Cardiac septum (tissue), 1 donor: ENCODE measurements around the gene BCAR1. TPM values are rescaled to one million over a fixed set of nuclear protein-coding genes. Genes with fewer than 3 reads are reported as not detected.
A peak's percentile ranks its signal among the peaks of the same experiment; 100 is the strongest.

ENCODE experiments used
- DNase-seq: peaks from one replicate; pipeline ENCODE4 v3.0.0-alpha.2; 2020; ENCODE audit warnings: low spot score
- intact Hi-C: fragments of 100-400 bp; cut with DNase I; formaldehyde crosslinking; loops from one replicate; pipeline ENCODE4 v1.14.0; 2022
- total RNA-seq: library from RNA; stranded (reverse); fragmentation: NEBNext Ultra II Directional; extraction: Animal tissue kit (Norgen Biotek cat#: 25700); gene quantifications from one replicate; pipeline ENCODE4 v1.2.1, GENCODE V29; 2021
- donor health status: DM: no; HTN: no; CAD: no.

BCAR1 gene
- total RNA-seq, 1 donor from 2014 or later, result 80.3 TPM

DNA sequence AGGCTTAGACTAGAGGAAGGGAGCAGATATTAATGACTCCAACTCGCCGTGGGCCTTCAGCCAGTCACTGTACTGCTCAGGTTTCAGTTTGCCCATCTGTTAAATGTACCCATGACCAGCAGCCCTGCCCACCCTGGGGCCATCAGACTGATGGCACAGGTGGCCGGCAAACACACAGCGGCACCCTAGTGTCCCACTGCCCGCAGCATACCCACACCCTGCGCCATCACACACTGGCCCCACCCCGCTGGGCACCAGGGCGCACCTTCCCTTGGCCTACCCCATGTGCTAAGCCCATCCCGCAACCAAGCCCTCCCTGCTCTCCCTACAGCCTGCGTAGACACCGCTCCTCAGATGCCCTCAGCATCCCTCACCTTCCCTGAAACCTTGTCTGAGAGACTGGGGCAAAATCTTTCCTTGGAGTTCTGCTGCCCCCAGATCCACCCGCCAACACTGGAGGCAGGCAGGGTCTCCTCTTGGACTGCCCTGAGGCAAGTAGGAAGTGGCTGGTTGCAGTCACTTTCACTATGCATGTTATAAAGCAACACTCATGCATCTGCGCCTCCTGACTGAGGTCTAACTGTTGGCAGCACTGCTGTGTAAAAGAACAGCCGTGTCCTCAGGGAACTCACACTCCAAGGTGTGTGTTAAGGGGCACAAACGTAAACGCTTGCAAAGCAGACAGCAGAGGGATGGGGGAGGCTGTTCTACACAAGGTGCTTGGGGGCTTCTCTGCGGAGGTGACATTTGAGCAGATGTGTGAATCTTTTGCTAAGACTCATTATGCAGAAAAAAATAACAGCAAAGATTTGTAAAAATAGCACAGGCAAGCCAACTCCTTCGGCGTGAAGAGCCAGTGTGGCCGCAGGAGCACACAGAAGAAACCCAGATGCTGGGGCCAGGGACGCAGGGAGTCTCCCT lies 6.7 kb upstream of the BCAR1 start:
- intact Hi-C loops, result no loop called here
- DNase-seq, result no peak

DNA sequence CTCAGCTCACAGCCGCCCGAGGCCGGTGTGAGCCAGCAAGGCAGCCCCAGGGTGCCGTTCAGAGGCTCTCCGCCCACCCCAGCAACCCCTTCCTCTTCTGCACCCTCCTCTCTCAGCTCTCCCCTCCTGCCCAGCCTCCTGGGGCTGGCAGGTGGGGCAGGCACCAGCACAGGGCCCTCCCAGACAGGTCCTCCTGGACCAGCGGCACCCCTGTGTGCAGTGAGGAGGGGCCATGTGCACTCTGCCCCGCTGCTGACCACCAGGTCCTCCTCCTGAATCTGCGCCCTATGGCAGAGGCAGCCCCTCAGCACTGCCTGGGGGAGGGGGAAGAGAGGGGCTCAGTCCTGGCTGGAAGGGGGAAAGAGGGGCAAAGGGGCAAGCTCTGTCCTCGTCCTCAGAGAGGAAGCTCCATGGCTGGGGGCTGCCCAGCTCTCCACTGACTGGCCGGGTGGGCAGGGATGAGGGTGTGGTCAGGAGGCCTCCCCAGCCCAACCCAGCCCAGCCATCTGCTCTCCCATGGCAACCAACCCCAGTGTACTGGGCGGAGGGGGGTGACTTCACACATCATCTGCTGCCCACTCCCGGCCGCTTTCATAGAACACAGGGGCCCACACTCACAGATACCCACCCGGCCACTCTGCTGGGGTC lies 5.4 kb upstream of the BCAR1 start:
- DNase-seq, result no peak
- intact Hi-C loops, result no loop called here

DNA sequence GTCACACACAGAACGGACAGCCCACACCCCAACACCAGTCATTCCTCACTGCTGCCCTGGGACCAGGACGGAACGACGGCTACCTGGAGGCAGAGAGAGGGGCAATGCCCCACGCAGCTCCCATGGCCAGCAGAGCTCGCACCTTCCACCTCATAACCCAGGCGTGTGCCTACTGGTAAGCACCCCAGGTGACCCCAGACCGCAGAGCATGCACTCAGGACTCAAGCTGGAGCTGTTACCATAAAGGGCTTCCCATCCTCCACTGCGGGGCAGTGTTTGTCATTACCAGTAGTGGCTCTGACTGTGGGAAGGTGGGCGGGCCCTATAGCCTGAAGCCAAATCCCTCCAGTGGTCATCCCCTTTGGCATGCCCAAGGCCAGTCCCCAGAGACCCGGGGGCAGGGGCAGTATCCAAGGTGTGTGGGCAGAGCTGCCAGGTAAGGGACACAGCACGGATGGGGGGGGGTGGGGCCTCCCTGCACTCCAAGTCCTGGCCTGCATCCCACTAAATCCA lies 4.7 kb upstream of the BCAR1 start:
- DNase-seq, result no peak

DNA sequence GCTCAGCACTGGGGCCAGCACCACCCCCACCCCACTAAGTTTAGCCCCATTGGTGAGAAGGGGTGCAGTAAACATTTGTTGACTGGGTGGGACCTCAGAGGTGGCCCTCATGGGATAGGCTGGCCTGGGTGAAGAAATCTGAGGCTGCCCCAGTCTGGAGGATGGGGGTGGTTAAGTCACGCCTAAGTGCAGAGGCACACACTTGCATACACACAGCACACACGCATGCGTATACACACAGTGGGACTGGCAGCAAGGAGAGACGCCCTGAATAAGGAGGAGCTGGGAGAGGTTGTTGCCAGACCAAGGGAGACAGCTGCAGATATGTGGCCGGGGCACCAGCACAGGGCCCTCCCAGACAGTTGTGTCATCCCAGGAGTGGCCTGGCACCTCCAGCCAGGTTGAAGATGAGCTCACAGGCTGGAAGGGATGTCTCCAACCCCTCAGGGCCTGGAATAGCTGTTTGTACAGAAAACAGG lies 3.0 kb upstream of the BCAR1 start:
- no peak for DNase-seq
- intact Hi-C loops, result no loop called here

More for the DNA sequence above, 4.7 kb upstream of the BCAR1 start:
- intact Hi-C loops, result no loop called here

DNA sequence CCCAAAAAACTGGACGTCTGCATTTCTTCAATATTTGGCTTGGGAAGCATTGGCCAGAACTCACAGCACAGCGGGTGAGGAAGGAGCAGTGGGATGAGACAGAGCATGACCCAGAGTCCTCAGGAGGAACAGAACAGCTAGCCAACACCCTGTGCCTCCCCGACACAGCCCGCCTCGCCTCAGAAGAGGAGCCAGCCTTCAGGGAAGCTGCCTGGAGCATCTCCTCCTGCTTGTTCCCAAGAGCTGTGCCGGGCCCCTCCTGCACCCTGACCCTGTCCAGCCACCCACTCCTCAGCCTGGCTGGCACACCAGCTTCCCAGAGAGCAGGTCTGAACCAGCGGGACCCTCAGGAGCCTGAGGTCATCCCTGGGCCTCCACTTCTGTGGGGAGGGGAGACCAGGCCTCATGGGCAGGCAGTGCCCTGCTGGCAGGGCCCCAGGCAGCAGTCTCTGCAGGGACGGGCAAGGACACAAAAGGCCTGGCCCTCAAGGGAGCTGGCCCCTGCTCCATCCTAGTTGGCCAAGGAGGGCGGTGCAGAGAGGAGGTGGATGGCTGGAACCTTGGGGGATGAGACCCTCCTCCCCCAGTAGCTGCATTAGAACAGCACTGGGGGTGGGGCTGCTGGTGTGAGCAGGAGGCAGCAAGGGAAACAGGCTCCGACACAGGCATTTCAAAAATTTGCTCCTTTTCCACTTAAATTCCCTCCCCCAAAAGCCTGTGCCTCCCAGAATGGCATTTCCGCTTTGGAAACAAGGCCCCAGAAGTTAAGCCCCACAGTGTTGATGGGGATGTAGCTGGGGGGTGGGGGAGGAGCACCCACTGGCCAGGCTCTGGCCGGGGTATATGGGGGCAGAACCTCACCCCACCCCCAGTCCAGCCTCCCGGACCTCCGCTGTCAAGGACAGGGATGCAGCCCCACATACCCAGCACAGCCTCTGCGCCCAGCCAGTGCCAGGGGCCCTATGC lies 1.8 kb upstream of the BCAR1 start:
- DNase-seq, result no peak
- intact Hi-C loops, result no loop called here

DNA sequence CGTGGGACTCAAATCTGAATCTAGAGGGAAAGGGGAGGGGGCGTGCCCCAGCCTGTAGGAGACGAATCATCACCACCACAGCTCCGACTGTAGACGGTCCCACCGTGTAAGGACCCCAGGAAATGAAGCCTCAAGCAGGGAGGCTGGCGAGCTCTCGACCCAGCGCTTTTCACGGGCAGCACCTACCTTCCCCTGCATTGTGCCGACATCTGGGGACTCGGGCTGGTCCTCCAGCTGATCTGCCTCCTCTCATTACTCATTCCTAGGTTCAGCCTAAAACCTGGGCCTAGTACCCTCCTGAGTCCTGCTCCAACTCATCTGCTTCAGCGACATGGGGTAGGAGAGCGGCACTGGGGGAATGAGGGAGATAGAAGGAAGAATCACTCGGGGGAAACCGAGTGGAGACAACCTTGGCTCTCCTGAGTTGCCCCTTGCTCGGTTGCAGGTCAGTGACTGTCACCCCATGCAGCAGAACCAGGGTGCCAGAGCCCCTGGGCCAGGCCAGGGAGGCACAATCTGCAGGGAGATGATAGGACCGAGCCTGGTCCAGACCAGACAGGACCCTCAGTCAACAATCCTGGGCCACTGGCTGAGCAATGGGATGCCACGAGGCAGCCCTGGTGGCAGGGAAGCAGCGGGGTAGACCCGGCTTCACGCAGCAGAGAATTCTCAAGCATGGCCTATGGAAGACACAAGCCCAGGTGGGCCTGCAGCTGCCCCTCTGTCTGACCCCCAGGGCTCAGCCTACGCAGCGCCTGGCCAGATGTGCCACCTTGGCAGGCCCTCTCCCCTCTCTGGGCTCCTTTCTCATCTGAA lies 833 bp upstream of the BCAR1 start:
- intact Hi-C loops, result no loop called here

DNA sequence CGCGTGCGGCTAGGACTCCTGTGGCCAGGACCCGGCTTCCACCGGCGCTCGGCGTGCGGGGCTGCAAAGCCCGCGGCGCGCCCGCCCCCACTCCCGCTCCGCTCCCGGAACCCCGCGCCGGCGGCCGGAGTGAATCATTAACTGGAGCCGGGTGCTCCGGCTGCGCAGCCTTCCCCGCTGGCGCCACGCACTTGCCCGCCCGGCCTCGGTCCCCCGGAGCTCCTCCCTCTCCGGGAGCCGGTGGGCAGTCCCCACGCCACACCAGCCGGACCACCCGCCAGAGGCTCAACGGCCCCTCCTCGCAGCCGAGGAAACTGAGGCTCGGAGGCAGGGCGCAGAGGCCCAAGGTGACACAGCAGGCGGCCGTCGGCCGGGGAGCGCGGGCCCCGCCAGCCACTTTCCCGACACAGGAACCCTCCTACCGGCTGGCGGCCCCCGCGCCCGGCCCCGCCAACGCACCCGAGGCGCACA lies 580 bp downstream of the BCAR1 start:
- no peak for DNase-seq
- intact Hi-C loops, result loop anchor here (2.0 kb wide), 1 partner anchor 14 kb away; no protein-coding TSS in a partner anchor

More for the DNA sequence above, 833 bp upstream of the BCAR1 start:
- no peak for DNase-seq

DNA sequence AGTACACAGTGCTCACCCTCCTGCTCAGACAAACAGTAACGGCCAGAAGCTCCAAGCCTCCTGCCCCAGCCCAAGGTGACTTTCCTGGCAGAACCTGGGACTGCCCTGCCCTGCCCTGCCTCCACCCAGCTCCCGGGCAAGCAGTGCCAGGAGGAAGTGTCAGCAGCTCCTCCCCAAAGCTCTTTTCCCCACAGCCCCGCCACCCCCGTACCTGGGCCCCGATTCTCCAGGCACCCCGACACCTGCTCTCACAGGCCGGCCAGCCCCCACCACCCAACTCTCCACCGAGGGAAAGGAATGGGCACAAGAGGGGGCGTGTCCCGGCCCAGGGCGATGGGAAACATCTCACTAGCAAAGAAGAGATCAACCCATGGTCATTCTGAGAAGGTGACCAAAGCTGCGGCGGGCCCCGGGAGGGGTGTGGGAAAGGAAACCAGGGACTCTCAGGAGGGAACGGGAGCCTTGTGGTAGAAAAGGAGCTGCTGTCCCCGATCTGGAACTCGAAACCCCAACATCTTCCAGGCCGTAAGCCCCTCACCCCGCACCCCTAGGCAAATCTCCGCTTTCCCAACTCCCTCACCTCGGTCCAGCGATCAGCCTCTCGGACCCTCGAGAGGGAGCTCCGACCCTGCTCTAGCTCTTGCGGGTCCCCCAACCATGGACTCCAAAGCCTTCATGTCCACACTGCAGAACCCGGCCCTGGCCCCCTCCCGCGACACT lies 1.2 kb downstream of the BCAR1 start:
- intact Hi-C loops, result loop anchor here (2.0 kb wide), 1 partner anchor 15 kb away; no protein-coding TSS in a partner anchor
- no peak for DNase-seq

DNA sequence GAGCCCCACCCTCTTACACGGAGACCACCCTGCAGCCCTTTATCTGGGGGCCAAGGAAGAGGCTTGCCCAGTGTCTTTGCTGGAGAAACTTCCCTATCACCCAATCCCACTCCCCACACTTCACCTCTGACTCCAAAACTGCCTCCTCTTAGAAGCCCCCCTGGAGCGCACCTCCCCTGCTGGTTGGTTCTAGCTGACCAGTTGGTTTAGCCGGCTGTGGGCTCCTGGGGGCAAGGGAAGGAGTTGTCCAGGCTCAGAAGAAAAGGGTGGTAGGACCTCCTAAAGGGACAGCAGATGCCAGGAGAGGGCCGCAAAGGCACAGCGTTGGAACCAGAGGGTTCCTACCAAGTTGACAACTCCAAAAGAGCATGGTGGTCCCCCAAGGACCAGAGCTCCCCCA lies 2.0 kb downstream of the BCAR1 start:
- intact Hi-C loops, result no loop called here
- no peak for DNase-seq

DNA sequence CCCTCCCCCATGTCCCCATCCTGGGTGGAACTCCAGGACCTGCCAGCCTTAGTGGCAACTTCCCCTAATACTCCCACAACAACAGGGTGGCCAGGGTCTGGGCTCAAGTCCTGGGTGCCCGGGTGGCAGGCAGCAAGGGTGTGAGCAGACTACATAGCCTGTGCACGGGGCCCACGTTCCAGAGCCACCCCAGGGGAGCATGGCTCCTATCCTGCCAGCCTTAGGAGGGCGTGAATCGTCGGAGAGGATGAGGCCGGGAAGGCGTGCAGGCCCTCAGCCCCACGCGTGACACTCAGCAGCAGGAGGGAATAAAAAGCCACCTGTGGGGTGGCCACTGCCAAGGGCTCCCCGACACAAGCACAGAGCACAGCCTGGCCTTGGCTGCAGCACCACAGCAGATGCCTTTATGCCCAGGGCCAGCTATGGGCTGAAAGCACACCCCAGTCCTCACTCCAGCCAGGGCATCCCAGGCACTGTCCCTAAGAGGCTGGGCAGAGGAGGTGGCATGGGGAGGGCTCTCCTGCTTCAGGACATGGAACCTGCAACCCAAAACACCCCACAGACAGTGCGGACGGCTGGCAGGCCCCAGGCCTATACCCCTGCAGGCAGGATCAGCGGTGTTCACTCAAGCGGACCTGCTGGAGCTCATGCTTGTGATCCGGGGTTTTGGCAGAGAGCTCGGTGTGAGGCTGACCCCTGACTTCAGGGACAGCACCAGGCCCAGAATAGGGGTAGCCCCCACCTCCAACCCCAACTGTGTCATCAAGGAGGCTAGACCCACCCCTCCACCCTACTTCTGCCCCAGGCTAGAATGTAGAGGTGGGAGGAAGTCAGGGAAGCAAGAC lies 2.7 kb downstream of the BCAR1 start:
- intact Hi-C loops, result no loop called here
- no peak for DNase-seq

DNA sequence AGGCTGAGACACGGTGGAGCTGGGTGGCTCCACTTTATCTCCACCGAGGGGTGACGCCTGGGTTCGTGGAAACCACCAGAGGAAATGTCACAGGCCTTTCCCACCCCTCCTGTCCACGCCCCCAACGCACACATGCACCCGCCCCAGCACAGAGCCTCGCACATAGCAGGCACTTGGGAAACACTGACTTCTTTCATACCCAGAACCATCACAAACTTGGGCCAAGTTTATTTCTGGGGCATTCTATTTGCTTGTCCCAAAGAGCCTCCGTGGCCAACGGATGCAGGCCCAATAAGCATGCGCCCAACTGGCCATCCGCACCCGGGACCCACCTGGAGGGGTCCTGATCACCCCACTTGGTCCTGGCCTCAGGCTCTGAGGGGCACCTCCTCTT lies 3.3 kb downstream of the BCAR1 start:
- intact Hi-C loops, result no loop called here
- no peak for DNase-seq

DNA sequence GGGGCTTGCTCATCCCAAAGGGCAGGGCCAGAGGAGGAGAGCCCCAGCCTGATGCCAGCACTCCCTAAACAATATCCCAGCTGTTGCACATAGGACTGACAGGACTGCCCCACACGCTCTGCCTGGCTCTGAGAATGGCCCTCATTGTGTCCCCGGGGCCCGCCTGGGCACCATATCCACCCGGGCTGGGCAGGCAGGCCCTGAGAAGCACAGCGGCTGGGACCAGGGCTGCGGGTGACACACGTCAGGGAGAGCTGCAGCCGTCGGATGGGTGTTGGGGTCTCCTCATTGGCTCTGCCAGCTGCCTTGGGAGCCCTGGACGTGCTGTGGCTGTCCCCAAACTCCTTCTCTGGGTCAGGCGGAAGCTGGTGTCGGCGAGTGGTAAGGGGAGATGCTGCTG lies 4.2 kb downstream of the BCAR1 start:
- no peak for DNase-seq

DNA sequence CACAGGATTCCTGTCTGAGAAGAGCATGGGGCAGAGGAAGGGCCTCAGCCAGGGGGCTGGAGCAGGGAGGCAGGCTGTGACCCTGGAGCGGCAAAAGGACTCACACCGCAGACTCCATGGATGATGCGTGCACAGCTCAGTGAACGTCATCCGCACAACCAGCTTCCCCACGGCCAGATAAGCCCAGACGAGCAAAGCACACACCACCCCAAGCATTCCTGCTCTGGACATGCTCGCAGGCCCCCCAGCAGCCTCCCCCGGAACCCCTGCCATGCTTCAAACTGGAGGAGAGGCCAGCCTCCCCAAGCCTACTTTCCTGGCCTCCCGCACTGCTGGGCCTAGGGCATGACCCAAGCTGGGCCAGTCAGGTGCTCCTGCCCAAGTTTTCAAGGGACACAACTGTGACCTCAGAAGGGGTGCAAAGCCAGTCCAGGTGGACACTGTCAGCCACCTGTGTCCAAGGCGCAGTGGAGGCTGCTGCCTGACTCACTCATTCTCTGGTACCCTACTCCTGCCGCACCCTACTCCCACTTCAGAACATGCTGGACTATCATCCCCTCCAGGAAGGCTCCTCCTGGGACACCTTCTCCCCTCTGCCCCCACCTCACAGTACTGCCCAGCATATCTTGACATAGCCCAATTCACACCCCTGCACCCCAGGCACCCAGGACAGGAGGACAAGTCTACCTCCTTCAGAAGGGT lies 4.8 kb downstream of the BCAR1 start:
- intact Hi-C loops, result no loop called here
- no peak for DNase-seq

More for the DNA sequence above, 4.2 kb downstream of the BCAR1 start:
- intact Hi-C loops, result no loop called here

DNA sequence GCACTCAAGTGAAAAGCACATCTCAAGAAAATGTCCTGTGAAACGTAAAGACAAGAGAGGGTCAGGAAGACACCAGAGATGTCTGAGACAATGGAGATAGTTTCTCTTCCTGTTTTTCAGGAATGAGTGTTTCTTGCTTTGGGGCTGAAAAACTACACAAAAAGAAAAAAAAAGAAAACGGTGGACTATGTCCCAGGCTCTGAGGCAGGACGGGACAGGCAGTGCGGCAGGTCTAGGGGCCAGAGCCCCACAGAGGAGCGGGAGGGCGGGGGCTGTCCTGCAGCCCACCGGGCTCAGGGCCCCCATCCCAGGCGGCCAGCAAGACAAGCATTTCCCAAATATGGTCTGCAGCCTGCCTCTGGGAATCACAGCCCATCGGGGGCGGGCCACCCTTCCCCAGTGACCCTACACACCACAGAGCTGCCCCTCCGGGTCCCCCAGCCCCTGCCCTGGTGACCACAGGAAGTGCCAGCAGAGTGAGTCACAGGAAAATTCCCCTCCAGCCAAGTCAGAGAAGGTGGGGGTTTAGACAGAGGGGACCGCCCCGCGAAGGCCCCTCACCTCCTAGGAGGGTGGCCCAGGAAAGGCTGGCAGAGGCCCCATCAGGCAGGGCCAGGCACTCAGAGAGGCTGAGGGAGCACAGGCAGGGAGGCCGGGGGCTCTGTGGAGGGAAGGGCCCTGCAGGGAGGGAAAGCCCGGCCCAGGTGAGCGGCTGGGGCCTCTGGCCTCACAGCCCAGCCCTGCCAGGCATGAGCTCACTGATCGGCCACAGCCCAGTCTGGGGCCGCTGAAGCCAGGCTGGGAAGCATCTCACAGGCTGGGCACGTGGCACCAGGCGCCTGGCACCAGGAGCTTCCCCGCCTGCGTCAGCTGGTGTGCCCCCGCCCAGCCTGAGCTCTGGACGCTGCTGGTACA lies 6.3 kb downstream of the BCAR1 start:
- intact Hi-C loops, result loop anchor here (5.0 kb wide), 1 partner anchor 407 kb away; no protein-coding TSS in a partner anchor

DNA sequence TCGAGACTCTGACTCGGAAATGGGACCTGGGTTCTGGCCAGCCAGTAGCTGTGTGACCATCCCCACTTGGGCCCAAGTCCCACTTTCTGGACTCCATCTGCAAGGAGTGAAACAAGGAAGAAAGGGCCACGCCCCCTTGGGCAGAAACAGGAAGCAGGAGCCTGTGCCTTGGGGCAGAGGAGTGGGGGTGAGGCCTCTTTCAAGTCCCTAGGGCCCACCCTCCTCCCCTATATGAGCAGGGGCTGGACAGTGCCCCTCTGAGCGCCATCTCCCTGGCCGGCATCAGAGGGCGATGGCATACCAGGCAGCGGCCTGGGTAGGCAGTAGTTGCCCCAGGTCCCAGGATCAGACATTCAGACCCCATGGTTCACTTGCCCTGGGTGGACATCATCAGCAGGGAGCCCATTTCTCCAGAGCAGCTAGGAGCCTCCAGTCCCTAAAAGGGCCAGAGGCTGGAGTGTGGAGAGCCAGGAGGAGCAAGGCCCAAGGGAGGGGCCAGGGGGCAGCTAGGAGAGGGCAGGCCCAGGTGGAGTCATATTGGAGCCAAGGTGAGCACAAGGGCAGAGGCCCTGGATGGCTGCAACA lies 7.1 kb downstream of the BCAR1 start:
- intact Hi-C loops, result loop anchor here (5.0 kb wide), 1 partner anchor 408 kb away; no protein-coding TSS in a partner anchor
- no peak for DNase-seq

More for the DNA sequence above, 6.3 kb downstream of the BCAR1 start:
- peak; percentile 92 for DNase-seq
